ENCODE measurements around the gene DMXL1. TPM values are rescaled to one million over a fixed set of nuclear protein-coding genes. Genes with fewer than 3 reads are reported as not detected.

Gene DMXL1
- total RNA-seq, 2 experiments from 2014 or later = 23.5 to 31.1 TPM

- CTCF ChIA-PET = interaction anchor here (0.7 kb wide), 1 partner anchor 386 kb away, joined by 3 read pairs; no protein-coding TSS in a partner anchor
- DNase-seq (no peak), ATAC-seq (peak; percentile 94)
- Mint-ChIP-seq H3K9me3 (ENCODE audit: low read depth) (no peaks in the 10 kb centered on the region), H3K27me3 (no peaks in the 10 kb centered on the region), H3K27ac (no peak overlapping the region), H3K4me1 (peaks cover 15% of the 10 kb centered on the region), H3K36me3 (ENCODE audit: low read depth) (no peaks in the 10 kb centered on the region), H3K4me3 (no peak overlapping the region)
- POLR2A ChIA-PET = no interaction called here
- intact Hi-C loops (cut with DNase I, micrococcal nuclease) = loop anchor here (1.0 to 2.0 kb wide), 4 partner anchors 27 to 47 kb away; partner anchors contain the start of genes DMXL1 (in 2 of the 2) and DTWD2 (in 1 of the 2)
Measured at GRCh38 chr5:119036101-119036762, 34.7 kb upstream of the DMXL1 start.

GRCh38 chr5:119037496-119038215, 33.2 kb upstream of the DMXL1 start:
- no peaks in the 10 kb centered on the region for H3K27me3 Mint-ChIP-seq
- no peak for DNase-seq
- intact Hi-C loops (cut with DNase I, micrococcal nuclease) = loop anchor here (2.0 kb wide), 3 partner anchors 25 to 49 kb away; partner anchors contain the start of genes DMXL1 (in 2 of the 2) and DTWD2 (in 1 of the 2)
- H3K36me3 Mint-ChIP-seq (ENCODE audit: low read depth) = no peaks in the 10 kb centered on the region
- H3K27ac Mint-ChIP-seq = no peak overlapping the region
- ATAC-seq = no peak
- CTCF ChIA-PET = no interaction called here
- POLR2A ChIA-PET = no interaction called here
- peaks cover 5% of the 10 kb centered on the region for H3K4me1 Mint-ChIP-seq
- no peaks in the 10 kb centered on the region for H3K9me3 Mint-ChIP-seq (ENCODE audit: low read depth)
- no peak overlapping the region for H3K4me3 Mint-ChIP-seq

- no peaks in the 10 kb centered on the region for H3K27me3 Mint-ChIP-seq
- CTCF ChIA-PET = interaction anchor here (0.7 to 1.3 kb wide), 6 partner anchors 10 to 421 kb away, joined by 3 to 8 read pairs (median 3); partner anchors contain the start of gene DTWD2
- no peak for ATAC-seq
- H3K36me3 Mint-ChIP-seq (ENCODE audit: low read depth) = no peaks in the 10 kb centered on the region
- H3K27ac Mint-ChIP-seq = no peak overlapping the region
- H3K4me3 Mint-ChIP-seq = no peak overlapping the region
- H3K4me1 Mint-ChIP-seq = no peaks in the 10 kb centered on the region
- POLR2A ChIA-PET = interaction anchor here (0.6 to 0.9 kb wide), 2 partner anchors 32 to 274 kb away, joined by 4 to 8 read pairs; no protein-coding TSS in a partner anchor
- intact Hi-C loops (cut with DNase I, micrococcal nuclease) = no loop called here
- DNase-seq = no peak
- no peaks in the 10 kb centered on the region for H3K9me3 Mint-ChIP-seq (ENCODE audit: low read depth)
Measured at GRCh38 chr5:119048246-119048645, 22.6 kb upstream of the DMXL1 start.

GRCh38 chr5:119049824-119050449, 20.9 kb upstream of the DMXL1 start:
- POLR2A ChIA-PET = no interaction called here
- Mint-ChIP-seq H3K4me1 (no peaks in the 10 kb centered on the region), H3K36me3 (ENCODE audit: low read depth) (no peaks in the 10 kb centered on the region), H3K27ac (no peak overlapping the region), H3K4me3 (no peak overlapping the region), H3K9me3 (ENCODE audit: low read depth) (no peaks in the 10 kb centered on the region), H3K27me3 (no peaks in the 10 kb centered on the region)
- CTCF ChIA-PET = interaction anchor here (0.7 kb wide), 1 partner anchor 430 kb away, joined by 5 read pairs; no protein-coding TSS in a partner anchor
- no peak for DNase-seq
- no peak for ATAC-seq
- intact Hi-C loops (cut with DNase I, micrococcal nuclease) = no loop called here

GRCh38 chr5:119054101-119054500, 16.8 kb upstream of the DMXL1 start:
- ATAC-seq (no peak), DNase-seq (no peak)
- Mint-ChIP-seq H3K36me3 (ENCODE audit: low read depth) (no peaks in the 10 kb centered on the region), H3K9me3 (ENCODE audit: low read depth) (no peaks in the 10 kb centered on the region), H3K27ac (no peak overlapping the region), H3K4me3 (no peak overlapping the region), H3K4me1 (no peaks in the 10 kb centered on the region), H3K27me3 (no peaks in the 10 kb centered on the region)
- intact Hi-C loops (cut with DNase I, micrococcal nuclease) = no loop called here
- ChIA-PET CTCF (interaction anchor here (0.6 to 2.6 kb wide), 3 partner anchors 29 to 358 kb away, joined by 3 to 6 read pairs (median 3); no protein-coding TSS in a partner anchor), POLR2A (no interaction called here)

- ChIA-PET CTCF (interaction anchor here (0.6 to 2.6 kb wide), 2 partner anchors 24 to 357 kb away, joined by 3 to 6 read pairs; no protein-coding TSS in a partner anchor), POLR2A (no interaction called here)
- no peak overlapping the region for H3K4me3 Mint-ChIP-seq
- no peaks in the 10 kb centered on the region for H3K27me3 Mint-ChIP-seq
- ATAC-seq (no peak), DNase-seq (no peak)
- no peaks in the 10 kb centered on the region for H3K9me3 Mint-ChIP-seq (ENCODE audit: low read depth)
- H3K27ac Mint-ChIP-seq = no peak overlapping the region
- intact Hi-C loops (cut with DNase I, micrococcal nuclease) = no loop called here
- H3K36me3 Mint-ChIP-seq (ENCODE audit: low read depth) = no peaks in the 10 kb centered on the region
- no peaks in the 10 kb centered on the region for H3K4me1 Mint-ChIP-seq
Measured at GRCh38 chr5:119055294-119055693, 15.6 kb upstream of the DMXL1 start.

GRCh38 chr5:119058979-119059529, 11.8 kb upstream of the DMXL1 start:
- peaks cover 2% of the 10 kb centered on the region for H3K9me3 Mint-ChIP-seq (ENCODE audit: low read depth)
- CTCF ChIA-PET = no interaction called here

GRCh38 chr5:119059740-119060255, 11.1 kb upstream of the DMXL1 start:
- POLR2A ChIA-PET = no interaction called here
- no peaks in the 10 kb centered on the region for H3K27me3 Mint-ChIP-seq
- CTCF ChIA-PET = no interaction called here

More at GRCh38 chr5:119058979-119059529, 11.8 kb upstream of the DMXL1 start:
- ATAC-seq = no peak
- POLR2A ChIA-PET = no interaction called here
- Mint-ChIP-seq H3K36me3 (ENCODE audit: low read depth) (no peaks in the 10 kb centered on the region), H3K4me3 (no peak overlapping the region), H3K27me3 (no peaks in the 10 kb centered on the region), H3K4me1 (peaks cover 11% of the 10 kb centered on the region), H3K27ac (no peak overlapping the region)
- intact Hi-C loops (cut with DNase I, micrococcal nuclease) = no loop called here
- DNase-seq = no peak

GRCh38 chr5:119063579-119064379, 7.1 kb upstream of the DMXL1 start:
- peaks cover 14% of the 10 kb centered on the region for H3K4me1 Mint-ChIP-seq
- H3K4me3 Mint-ChIP-seq = peak overlapping the region; percentile 1
- H3K27me3 Mint-ChIP-seq = no peaks in the 10 kb centered on the region
- no peak overlapping the region for H3K27ac Mint-ChIP-seq
- DNase-seq (peak; percentile 43), ATAC-seq (peak; percentile 93)
- ChIA-PET CTCF (interaction anchor here (0.7 to 1.6 kb wide), 4 partner anchors 11 to 348 kb away, joined by 4 to 5 read pairs (median 4); no protein-coding TSS in a partner anchor), POLR2A (no interaction called here)
- intact Hi-C loops (cut with DNase I, micrococcal nuclease) = loop anchor here (2.0 kb wide), 2 partner anchors 15 to 27 kb away; no protein-coding TSS in a partner anchor
- H3K36me3 Mint-ChIP-seq (ENCODE audit: low read depth) = no peaks in the 10 kb centered on the region
- H3K9me3 Mint-ChIP-seq (ENCODE audit: low read depth) = peaks cover 2% of the 10 kb centered on the region

More at GRCh38 chr5:119059740-119060255, 11.1 kb upstream of the DMXL1 start:
- no peak overlapping the region for H3K27ac Mint-ChIP-seq
- no peak for ATAC-seq
- no peak for DNase-seq
- H3K9me3 Mint-ChIP-seq (ENCODE audit: low read depth) = peaks cover 2% of the 10 kb centered on the region
- intact Hi-C loops (cut with DNase I, micrococcal nuclease) = no loop called here
- no peak overlapping the region for H3K4me3 Mint-ChIP-seq
- H3K4me1 Mint-ChIP-seq = peaks cover 14% of the 10 kb centered on the region
- H3K36me3 Mint-ChIP-seq (ENCODE audit: low read depth) = no peaks in the 10 kb centered on the region

GRCh38 chr5:119067450-119067849, 3.4 kb upstream of the DMXL1 start:
- ChIA-PET CTCF (no interaction called here), POLR2A (no interaction called here)
- Mint-ChIP-seq H3K4me3 (no peak overlapping the region), H3K4me1 (peaks cover 18% of the 10 kb centered on the region), H3K27me3 (no peaks in the 10 kb centered on the region), H3K9me3 (ENCODE audit: low read depth) (peaks cover 2% of the 10 kb centered on the region), H3K36me3 (ENCODE audit: low read depth) (no peaks in the 10 kb centered on the region), H3K27ac (no peak overlapping the region)
- DNase-seq (no peak), ATAC-seq (no peak)
- intact Hi-C loops (cut with DNase I, micrococcal nuclease) = no loop called here
